WTC11 (cell line): Measurements from ENCODE around the gene ZCWPW1.

Experiments
- CBFB ChIP-seq: sonication (generic); formaldehyde crosslinking; IDR thresholded peaks from 2 replicates; pipeline ENCODE4 v1.8.1; 2022; ENCODE audit warnings: mild to moderate bottlenecking, low read depth, missing genetic modification reagents
- CTCF ChIP-seq: fragments of 200-600 bp; IDR thresholded peaks from 2 replicates; pipeline ENCODE4 v1.8.0; 2022; ENCODE audit warnings: antibody characterized with exemption
- E2F4 ChIP-seq: sonication (generic); formaldehyde crosslinking; IDR thresholded peaks from 2 replicates; pipeline ENCODE4 v1.8.1; 2022; ENCODE audit warnings: low read depth, mild to moderate bottlenecking, moderate library complexity, missing genetic modification reagents, borderline replicate concordance
- JUN ChIP-seq: sonication (generic); formaldehyde crosslinking; IDR thresholded peaks from 2 replicates; pipeline ENCODE4 v1.8.0; 2023; ENCODE audit warnings: mild to moderate bottlenecking, missing genetic modification reagents
- NFYB ChIP-seq: sonication (generic); formaldehyde crosslinking; conservative IDR thresholded peaks from 2 replicates; pipeline ENCODE4 v1.8.0; 2022; ENCODE audit warnings: low read depth, missing genetic modification reagents
- NR2C2 ChIP-seq: sonication (generic); formaldehyde crosslinking; IDR thresholded peaks from 2 replicates; pipeline ENCODE4 v1.8.0; 2022; ENCODE audit warnings: mild to moderate bottlenecking, missing genetic modification reagents
- OVOL2 ChIP-seq: fragments of 250-450 bp; sonication (Bioruptor Pico); IDR thresholded peaks from 2 replicates; pipeline ENCODE4 v1.9.0; 2021; ENCODE audit warnings: mild to moderate bottlenecking, borderline replicate concordance
- PRDM15 ChIP-seq: sonication (generic); formaldehyde crosslinking; IDR thresholded peaks from 2 replicates; pipeline ENCODE4 v1.8.0; 2022; ENCODE audit warnings: missing genetic modification reagents
- SP1 ChIP-seq: sonication (generic); formaldehyde crosslinking; conservative IDR thresholded peaks from 2 replicates; pipeline ENCODE4 v1.8.1; 2022; ENCODE audit warnings: missing genetic modification reagents
- USF1 ChIP-seq: sonication (generic); formaldehyde crosslinking; IDR thresholded peaks from 2 replicates; pipeline ENCODE4 v1.8.0; 2022; ENCODE audit warnings: mild to moderate bottlenecking, missing genetic modification reagents

GRCh38 chr7:100428967-100429636 lies 599 bp upstream of the ZCWPW1 start:
- TF ChIP-seq CTCF: no peak
- TF ChIP-seq SP1: peak; percentile 83
- TF ChIP-seq NFYB: no peak
- TF ChIP-seq PRDM15 (CRISPR knock-in tag): no peak
- TF ChIP-seq USF1 (CRISPR knock-in tag): peak; percentile 92
- no peak for TF ChIP-seq OVOL2 (CRISPR knock-in tag)
- no peak for TF ChIP-seq E2F4 (CRISPR knock-in tag)
- TF ChIP-seq NR2C2 (CRISPR knock-in tag): no peak
- TF ChIP-seq JUN (CRISPR knock-in tag): no peak
- TF ChIP-seq CBFB: no peak
